Vagina (tissue), 2 donors: ENCODE results near the gene HOXA9. TPM values are rescaled to one million over a fixed set of nuclear protein-coding genes. Genes with fewer than 3 reads are reported as not detected.

Source experiments
- DNase-seq, 2 donors: peaks; one replicate each; pipeline ENCODE4 v3.0.0-alpha.2; 2017; ENCODE audit errors: extremely low spot score in 2 of 2
- H3K27ac ChIP-seq: fragments of 200-600 bp; sonication (generic); one replicate; pipeline ENCODE4 v1.5.1; 2019
- H3K27me3 ChIP-seq: fragments of 200-600 bp; sonication (generic); one replicate; pipeline ENCODE4 v1.5.1; 2019
- H3K36me3 ChIP-seq, 2 donors: fragments of 200-600 bp; sonication (generic); one replicate each; pipeline ENCODE4 v1.5.1; 2017 to 2019
- H3K4me1 ChIP-seq: fragments of 200-600 bp; sonication (generic); one replicate; pipeline ENCODE4 v1.5.1; 2019
- H3K4me3 ChIP-seq, 2 donors: fragments of 200-600 bp; sonication (generic); 1 replicate in 1 of 2; 2 replicates in 1 of 2; pipeline ENCODE4 v1.5.1; 2016 to 2019
- H3K9me3 ChIP-seq: fragments of 200-600 bp; sonication (generic); one replicate; pipeline ENCODE4 v1.5.1; 2019
- POLR2A ChIP-seq, 2 donors: fragments of 450-650 bp; IDR thresholded peaks; one replicate each; pipeline ENCODE4 v1.6.1; 2017; ENCODE audit warnings: antibody characterized with exemption in 2 of 2, mild to moderate bottlenecking in 2 of 2, moderate library complexity in 2 of 2
- POLR2AphosphoS5 ChIP-seq, 2 donors: sonication (generic); formaldehyde crosslinking; IDR thresholded peaks; one replicate each; pipeline ENCODE4 v1.9.0; 2017; ENCODE audit warnings: antibody characterized with exemption in 2 of 2, mild to moderate bottlenecking in 2 of 2, low read depth in 1 of 2; ENCODE audit not compliant: insufficient read depth in 1 of 2
- intact Hi-C: fragments of 100-400 bp; cut with DNase I; formaldehyde crosslinking; loops from one replicate; pipeline ENCODE4 v1.15.1; 2023
- total RNA-seq: library from RNA; depleted of rRNA; stranded (reverse); fragments of >200 nt; gene quantifications from one replicate; pipeline ENCODE4 v1.2.3, GENCODE V29; 2016
- TF ChIP-seq, protein P1 (sequence below), 3 experiments: fragments of 450-650 bp in 2 of 3; fragments of 200-600 bp in 1 of 3; sonication (generic) in 1 of 3; IDR thresholded peaks; one replicate each; pipeline ENCODE4 v1.5.1; 2017 to 2019; ENCODE audit warnings: antibody characterized with exemption in 3 of 3, mild to moderate bottlenecking in 2 of 3, moderate library complexity in 2 of 3

Gene HOXA9
- total RNA-seq, 1 donor from 2014 or later: 13.0 TPM

DNA sequence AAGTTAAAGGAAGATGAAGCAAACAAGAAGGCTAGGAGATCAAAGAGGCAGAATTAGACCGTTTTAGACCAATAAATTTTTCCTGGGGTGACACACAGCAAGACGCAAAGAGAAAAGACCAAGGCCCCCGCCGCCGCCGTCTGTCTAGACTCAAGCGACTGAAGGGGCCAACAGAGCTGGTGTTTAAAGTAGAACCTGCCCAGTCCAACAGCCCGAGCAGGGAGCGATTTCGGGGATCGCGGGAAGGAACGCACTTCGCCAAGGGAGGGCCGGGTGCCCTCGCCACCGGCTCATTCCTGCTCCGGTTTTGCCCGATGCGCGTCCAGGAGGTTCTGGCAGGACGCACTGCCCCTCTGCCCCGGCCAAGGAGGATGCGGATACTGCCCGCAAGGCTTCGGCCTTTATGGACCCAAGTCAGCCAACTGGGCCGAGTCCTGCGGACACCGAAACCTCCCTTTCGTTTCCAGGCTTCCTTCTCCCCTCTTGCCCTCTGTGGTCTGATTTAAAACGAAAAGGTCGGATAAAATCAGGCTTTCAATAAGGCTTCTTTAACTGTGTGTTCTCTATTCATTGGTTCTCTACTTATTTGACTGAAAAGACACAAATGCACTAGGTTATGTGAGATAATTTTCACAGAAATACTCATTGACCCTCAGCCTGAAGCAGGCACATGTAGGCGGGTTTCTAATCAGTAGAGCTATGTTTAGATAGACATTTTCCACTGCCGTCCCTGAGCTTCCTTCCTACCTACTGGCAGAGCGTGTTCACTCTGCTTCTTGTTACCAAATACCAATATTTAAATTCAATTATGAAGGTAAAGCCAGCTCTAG, 6.7 kb downstream of the HOXA9 start:
- TF ChIP-seq POLR2AphosphoS5 (IDR thresholded peaks at IDR 0.05; ENCODE audit: insufficient read depth in 1 of 2, low read depth in 1 of 2): no peak
- no peak for TF ChIP-seq POLR2A (IDR thresholded peaks at IDR 0.05)
- TF ChIP-seq, protein P1, sequence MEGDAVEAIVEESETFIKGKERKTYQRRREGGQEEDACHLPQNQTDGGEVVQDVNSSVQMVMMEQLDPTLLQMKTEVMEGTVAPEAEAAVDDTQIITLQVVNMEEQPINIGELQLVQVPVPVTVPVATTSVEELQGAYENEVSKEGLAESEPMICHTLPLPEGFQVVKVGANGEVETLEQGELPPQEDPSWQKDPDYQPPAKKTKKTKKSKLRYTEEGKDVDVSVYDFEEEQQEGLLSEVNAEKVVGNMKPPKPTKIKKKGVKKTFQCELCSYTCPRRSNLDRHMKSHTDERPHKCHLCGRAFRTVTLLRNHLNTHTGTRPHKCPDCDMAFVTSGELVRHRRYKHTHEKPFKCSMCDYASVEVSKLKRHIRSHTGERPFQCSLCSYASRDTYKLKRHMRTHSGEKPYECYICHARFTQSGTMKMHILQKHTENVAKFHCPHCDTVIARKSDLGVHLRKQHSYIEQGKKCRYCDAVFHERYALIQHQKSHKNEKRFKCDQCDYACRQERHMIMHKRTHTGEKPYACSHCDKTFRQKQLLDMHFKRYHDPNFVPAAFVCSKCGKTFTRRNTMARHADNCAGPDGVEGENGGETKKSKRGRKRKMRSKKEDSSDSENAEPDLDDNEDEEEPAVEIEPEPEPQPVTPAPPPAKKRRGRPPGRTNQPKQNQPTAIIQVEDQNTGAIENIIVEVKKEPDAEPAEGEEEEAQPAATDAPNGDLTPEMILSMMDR (IDR thresholded peaks at IDR 0.05): no peak
- no peak overlapping the region for H3K4me3 ChIP-seq
- H3K27ac ChIP-seq: no peak overlapping the region
- DNase-seq: no peak
- no peaks in the 10 kb centered on the region for H3K36me3 ChIP-seq
- intact Hi-C loops: loop anchor here (10.0 kb wide), 1 partner anchor 954 kb away; the partner anchor contains the start of genes CBX3 and HNRNPA2B1
- H3K4me1 ChIP-seq: peaks cover 47% of the 10 kb centered on the region
- no peaks in the 10 kb centered on the region for H3K9me3 ChIP-seq
- no peaks in the 10 kb centered on the region for H3K27me3 ChIP-seq

DNA sequence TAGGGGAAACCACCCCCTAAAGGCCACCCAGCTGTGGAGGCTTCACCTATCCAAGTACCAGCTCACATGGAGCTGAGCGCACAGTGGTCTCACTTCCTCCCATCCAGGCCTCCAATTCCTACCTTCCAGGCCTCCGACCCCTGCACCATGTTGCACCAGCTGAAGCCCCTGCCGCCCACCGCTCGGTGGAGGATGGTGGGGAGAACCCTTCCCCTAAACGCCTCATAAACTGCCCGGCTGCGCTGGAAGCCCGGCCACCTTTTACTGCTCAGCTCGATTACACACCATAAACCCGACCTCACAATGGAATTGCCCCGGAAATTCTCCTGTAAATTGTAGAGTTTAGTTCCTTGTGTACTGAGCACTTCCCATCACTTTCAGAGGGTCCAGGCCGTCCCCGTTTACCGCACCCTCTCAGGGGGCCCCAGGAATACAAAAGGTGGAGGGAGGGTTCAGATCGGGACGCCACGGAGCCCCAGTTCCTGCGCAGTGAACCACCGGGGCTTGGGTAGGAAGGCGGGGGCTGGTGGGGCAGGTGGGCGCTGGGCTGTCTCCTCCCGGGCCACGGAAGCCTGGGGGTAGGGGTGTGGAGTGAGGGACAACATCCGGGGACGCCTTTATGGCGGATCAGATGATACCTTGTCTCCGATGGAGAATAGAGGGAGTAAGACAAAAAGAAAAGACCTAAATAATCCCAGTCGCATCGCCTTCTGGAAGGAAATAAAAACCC, 7.5 kb downstream of the HOXA9 start:
- TF ChIP-seq POLR2AphosphoS5 (IDR thresholded peaks at IDR 0.05; ENCODE audit: insufficient read depth in 1 of 2, low read depth in 1 of 2) (no peak), POLR2A (IDR thresholded peaks at IDR 0.05) (no peak)
- TF ChIP-seq, protein P1 (IDR thresholded peaks at IDR 0.05): no peak
- H3K27ac ChIP-seq: no peak overlapping the region
- no peaks in the 10 kb centered on the region for H3K36me3 ChIP-seq
- DNase-seq: no peak
- H3K9me3 ChIP-seq: no peaks in the 10 kb centered on the region
- intact Hi-C loops: loop anchor here (10.0 kb wide), 1 partner anchor 953 kb away; the partner anchor contains the start of genes CBX3 and HNRNPA2B1
- peaks cover 53% of the 10 kb centered on the region for H3K4me1 ChIP-seq
- H3K27me3 ChIP-seq: no peaks in the 10 kb centered on the region
- H3K4me3 ChIP-seq: no peak overlapping the region

DNA sequence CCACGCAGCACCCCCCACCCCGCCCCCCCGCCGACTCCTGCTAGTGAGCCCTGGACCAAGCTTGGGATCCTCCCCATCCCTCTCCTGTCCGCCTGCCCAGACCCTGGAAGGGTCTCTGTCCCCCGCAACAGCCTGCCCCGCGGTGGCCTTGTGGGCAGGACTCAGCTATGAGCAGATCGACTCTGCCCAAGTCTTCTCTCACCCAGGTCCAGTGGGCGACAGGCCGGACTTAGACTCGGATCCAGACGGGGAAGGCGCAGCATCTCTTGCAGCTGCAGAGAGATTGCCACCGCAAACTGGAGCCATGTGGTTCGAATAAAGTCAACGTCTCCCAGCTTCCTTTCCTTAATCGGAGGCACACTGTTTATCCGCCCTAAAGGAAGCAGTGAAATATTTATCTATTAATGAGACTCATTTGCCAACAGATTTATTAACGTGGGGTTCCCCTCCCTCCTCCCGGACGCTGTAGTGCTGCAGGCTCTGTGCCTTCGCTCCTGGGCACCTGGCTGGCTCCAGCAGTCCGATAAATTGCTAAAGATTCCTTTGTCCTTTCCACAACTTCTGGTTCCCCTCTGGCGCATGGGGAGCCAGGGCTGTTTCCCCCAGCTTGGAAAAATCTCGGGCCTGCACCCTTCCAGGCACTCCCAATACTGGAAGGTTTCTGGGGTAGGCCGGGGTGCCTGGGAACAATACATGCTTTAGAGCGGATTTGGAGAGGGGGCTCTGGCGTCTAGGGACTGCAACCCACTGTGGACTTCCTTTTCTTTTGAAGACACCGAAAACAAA, 8.2 kb downstream of the HOXA9 start:
- H3K27ac ChIP-seq: peak overlapping the region; percentile 74
- H3K27me3 ChIP-seq: no peaks in the 10 kb centered on the region
- no peaks in the 10 kb centered on the region for H3K9me3 ChIP-seq
- intact Hi-C loops: loop anchor here (10.0 kb wide), 1 partner anchor 952 kb away; the partner anchor contains the start of genes CBX3 and HNRNPA2B1
- peak overlapping the region; percentile 46 to 53 for H3K4me3 ChIP-seq
- H3K4me1 ChIP-seq: peaks cover 61% of the 10 kb centered on the region
- no peak for DNase-seq
- no peaks in the 10 kb centered on the region for H3K36me3 ChIP-seq
- TF ChIP-seq, protein P1 (IDR thresholded peaks at IDR 0.05): no peak
- TF ChIP-seq POLR2AphosphoS5 (IDR thresholded peaks at IDR 0.05; ENCODE audit: insufficient read depth in 1 of 2, low read depth in 1 of 2): no peak
- no peak for TF ChIP-seq POLR2A (IDR thresholded peaks at IDR 0.05)

DNA sequence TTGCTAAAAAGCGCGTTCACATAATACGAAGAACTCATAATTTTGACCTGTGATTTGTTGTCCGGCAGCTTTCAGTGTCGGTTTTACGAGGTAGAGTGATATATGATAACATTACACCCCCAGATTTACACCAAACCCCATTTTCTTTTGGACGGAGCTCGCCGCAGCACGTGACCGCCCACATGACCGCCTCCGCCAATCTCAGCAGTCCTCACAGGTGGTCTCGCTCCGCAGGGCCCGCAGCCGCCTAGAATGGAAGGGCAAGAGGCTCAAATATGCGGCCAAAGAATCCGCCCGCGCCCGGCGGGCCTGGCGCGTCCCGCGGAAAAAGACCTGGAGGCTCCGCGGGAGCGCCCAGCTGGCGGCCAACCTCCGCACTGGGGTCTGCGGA, 8.8 kb downstream of the HOXA9 start, which contains the start of gene HOXA7:
TSS of gene HOXA7 (minus strand) at position 168 of the 391 bp plus-strand sequence. CDS start at position 38, 130 bp downstream.
- H3K4me3 ChIP-seq: peak within 1 kb of the TSS; percentile 46 to 53
- H3K36me3 ChIP-seq: no peaks in the 10 kb centered on the region
- no peak for DNase-seq
- intact Hi-C loops: loop anchor here (10.0 kb wide), 1 partner anchor 952 kb away; the partner anchor contains the start of genes CBX3 and HNRNPA2B1
- H3K4me1 ChIP-seq: peaks cover 56% of the 10 kb centered on the region
- H3K27ac ChIP-seq: peak within 1 kb of the TSS; percentile 74
- H3K9me3 ChIP-seq: no peaks in the 10 kb centered on the region
- H3K27me3 ChIP-seq: no peaks in the 10 kb centered on the region
- TF ChIP-seq POLR2AphosphoS5 (IDR thresholded peaks at IDR 0.05; ENCODE audit: insufficient read depth in 1 of 2, low read depth in 1 of 2): peak; percentile 40 to 72
- no peak for TF ChIP-seq POLR2A (IDR thresholded peaks at IDR 0.05)
- TF ChIP-seq, protein P1 (IDR thresholded peaks at IDR 0.05): no peak
